GM13977 (cell line): ENCODE measurements around the gene CBLC.
"Not testable (repeated sequence)": the region's sequence is repeated elsewhere in the genome, so short reads cannot be mapped to it uniquely, and the experiment has no call there.

Experiments used
- DNase-seq: peaks from one replicate; pipeline ENCODE4 v3.0.0; 2012; ENCODE audit warnings: low spot score
- CTCF ChIP-seq: IDR thresholded peaks from 2 replicates; pipeline ENCODE4 v1.5.1; 2012; ENCODE audit warnings: mild to moderate bottlenecking, control low read depth; ENCODE audit not compliant: insufficient read depth; ENCODE audit errors: extremely low read depth, missing control alignments
- in situ Hi-C: fragments of 300-500 bp; cut with MboI; formaldehyde crosslinking; loops from one replicate; pipeline ENCODE4 v1.12.0; 2022; ENCODE audit warnings: low sequenced_read_pairs, low pct_unique_long_range_greater_than_20kb, mixed read lengths, inconsistent platforms; ENCODE audit not compliant: unreplicated experiment

CBLC gene

GRCh38 chr19:44765033-44765948 lies 12.4 kb upstream of the CBLC start:
- no peak for DNase-seq
- no peak for TF ChIP-seq CTCF
- in situ Hi-C loops = no loop called here

GRCh38 chr19:44765949-44766335 lies 11.7 kb upstream of the CBLC start:
- no peak for TF ChIP-seq CTCF
- no peak for DNase-seq
- in situ Hi-C loops = no loop called here

GRCh38 chr19:44767295-44768180 lies 10.2 kb upstream of the CBLC start:
- DNase-seq = no peak
- in situ Hi-C loops = no loop called here
- TF ChIP-seq CTCF = no peak

GRCh38 chr19:44770550-44771257 lies 7.0 kb upstream of the CBLC start:
- peak; percentile 99 for DNase-seq
- peak; percentile 70 for TF ChIP-seq CTCF
- in situ Hi-C loops = no loop called here

GRCh38 chr19:44772144-44772543 lies 5.5 kb upstream of the CBLC start:
- DNase-seq, in situ Hi-C loops: not testable (repeated sequence)

GRCh38 chr19:44772959-44773358 lies 4.7 kb upstream of the CBLC start:
- no peak for DNase-seq
- in situ Hi-C loops = no loop called here
- no peak for TF ChIP-seq CTCF
